ENCODE data around the gene KLF5.

KLF5 gene

DNA sequence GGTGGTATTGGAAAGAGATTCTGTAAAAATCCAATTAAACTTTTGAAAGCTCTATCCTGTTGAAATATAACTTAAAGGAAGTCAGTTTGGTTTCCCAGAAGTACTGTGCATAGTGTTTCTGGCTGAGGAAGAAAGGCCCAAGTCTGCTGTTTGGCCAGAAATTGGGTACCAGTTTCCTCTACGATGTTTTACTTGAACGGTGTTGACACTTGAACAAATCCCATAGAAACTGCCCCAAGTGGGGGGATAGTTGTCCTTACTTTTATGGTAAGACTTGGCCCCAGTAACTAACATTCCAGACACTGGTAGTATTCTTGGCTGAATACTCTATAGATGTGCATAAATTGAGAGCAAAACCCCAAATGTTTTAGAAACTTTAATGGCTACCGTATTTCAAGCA lies 14.2 kb downstream of the KLF5 start:
- no peak overlapping the region for H3K4me3 ChIP-seq (replicated peaks; ENCODE audit: low read depth, low read length)
- no peak for TF ChIP-seq CTCF (IDR thresholded peaks at IDR 0.05; ENCODE audit: low read depth, low read length, missing control alignments)
- no peak for DNase-seq (ENCODE audit: extremely low read depth, low read depth)

DNA sequence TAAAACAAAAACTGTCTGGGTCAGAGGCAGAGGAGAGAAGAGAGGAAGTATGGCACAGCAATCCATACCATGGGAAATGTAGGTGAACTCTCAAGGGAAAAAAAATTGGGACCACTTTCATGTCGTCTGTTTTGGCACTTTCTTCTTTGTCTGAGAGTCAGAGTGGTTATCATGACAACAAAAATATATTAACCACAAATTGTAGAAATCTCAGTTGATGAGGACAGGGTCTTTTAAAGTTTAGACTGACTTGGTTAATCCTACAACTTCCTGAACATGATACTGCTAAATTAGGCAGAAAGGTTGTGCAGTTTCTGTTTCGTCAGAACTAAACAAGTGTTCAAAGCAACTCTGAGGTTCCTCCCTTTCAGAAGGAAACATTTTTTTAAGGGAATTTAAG lies 15.2 kb downstream of the KLF5 start:
- H3K4me3 ChIP-seq (replicated peaks; ENCODE audit: low read depth, low read length), result no peak overlapping the region
- no peak for DNase-seq (ENCODE audit: extremely low read depth, low read depth)
- TF ChIP-seq CTCF (IDR thresholded peaks at IDR 0.05; ENCODE audit: low read depth, low read length, missing control alignments), result no peak

DNA sequence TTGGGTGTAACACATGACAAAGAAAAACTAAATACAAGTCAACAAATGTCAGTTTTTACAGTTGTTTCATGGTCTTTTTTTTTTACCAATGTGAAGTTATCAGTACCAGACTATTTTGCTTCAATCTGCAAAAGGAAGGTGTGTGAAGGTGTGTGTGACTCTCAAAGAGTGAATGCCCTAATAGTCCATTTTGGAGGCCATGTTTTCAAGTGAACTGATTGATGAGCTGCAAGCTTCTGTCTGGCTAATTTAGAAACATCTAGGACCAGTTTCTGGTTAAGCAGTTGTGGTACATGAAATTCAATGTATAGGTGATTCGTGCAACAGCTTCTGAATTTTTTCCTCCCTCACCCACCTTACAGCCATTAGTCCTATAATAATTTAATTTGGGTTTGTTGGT lies 16.1 kb downstream of the KLF5 start:
- TF ChIP-seq CTCF (IDR thresholded peaks at IDR 0.05; ENCODE audit: low read depth, low read length, missing control alignments), result no peak
- no peak for DNase-seq (ENCODE audit: extremely low read depth, low read depth)
- H3K4me3 ChIP-seq (replicated peaks; ENCODE audit: low read depth, low read length), result no peak overlapping the region

DNA sequence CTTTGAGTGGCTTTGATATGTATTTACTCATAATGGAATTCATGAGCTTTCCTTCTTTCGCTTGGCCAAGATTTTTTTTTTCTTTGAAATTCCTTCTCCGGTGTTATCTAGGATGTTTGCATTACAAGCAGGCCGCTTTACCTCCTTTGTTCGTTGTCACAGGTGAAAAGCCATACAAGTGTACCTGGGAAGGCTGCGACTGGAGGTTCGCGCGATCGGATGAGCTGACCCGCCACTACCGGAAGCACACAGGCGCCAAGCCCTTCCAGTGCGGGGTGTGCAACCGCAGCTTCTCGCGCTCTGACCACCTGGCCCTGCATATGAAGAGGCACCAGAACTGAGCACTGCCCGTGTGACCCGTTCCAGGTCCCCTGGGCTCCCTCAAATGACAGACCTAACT lies 16.7 kb downstream of the KLF5 start:
- no peak overlapping the region for H3K4me3 ChIP-seq (replicated peaks; ENCODE audit: low read depth, low read length)
- no peak for TF ChIP-seq CTCF (IDR thresholded peaks at IDR 0.05; ENCODE audit: low read depth, low read length, missing control alignments)
- no peak for DNase-seq (ENCODE audit: extremely low read depth, low read depth)

GRCh38 chr13:73075954-73076353 lies 17.1 kb downstream of the KLF5 start:
- DNase-seq (ENCODE audit: extremely low read depth, low read depth), result no peak
- H3K4me3 ChIP-seq (replicated peaks; ENCODE audit: low read depth, low read length), result no peak overlapping the region
- no peak for TF ChIP-seq CTCF (IDR thresholded peaks at IDR 0.05; ENCODE audit: low read depth, low read length, missing control alignments)

DNA sequence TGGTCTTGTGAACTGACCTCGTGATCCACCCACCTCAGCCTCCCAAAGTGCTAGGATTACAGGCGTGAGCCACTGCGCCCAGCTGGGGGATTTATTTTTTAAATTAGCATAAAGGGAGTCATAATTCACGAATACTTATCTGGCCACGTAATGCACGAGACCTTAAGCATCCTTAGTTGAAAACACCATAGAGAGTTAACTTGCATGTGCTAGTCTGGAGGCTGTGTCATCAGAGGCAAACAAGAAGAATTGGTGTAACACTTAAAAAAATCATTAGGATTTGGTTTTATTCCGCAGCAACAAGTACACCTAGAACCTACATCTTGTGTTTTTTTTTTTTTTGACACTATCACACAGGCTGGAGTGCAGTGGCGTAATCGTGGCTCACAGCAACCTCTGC lies 19.1 kb downstream of the KLF5 start:
- no peak overlapping the region for H3K4me3 ChIP-seq (replicated peaks; ENCODE audit: low read depth, low read length)
- no peak for TF ChIP-seq CTCF (IDR thresholded peaks at IDR 0.05; ENCODE audit: low read depth, low read length, missing control alignments)
- DNase-seq (ENCODE audit: extremely low read depth, low read depth), result no peak

GRCh38 chr13:73079359-73079758 lies 20.6 kb downstream of the KLF5 start:
- no peak overlapping the region for H3K4me3 ChIP-seq (replicated peaks; ENCODE audit: low read depth, low read length)
- TF ChIP-seq CTCF (IDR thresholded peaks at IDR 0.05; ENCODE audit: low read depth, low read length, missing control alignments), result no peak
- no peak for DNase-seq (ENCODE audit: extremely low read depth, low read depth)

Data from HFF-Myc (cell line).